ENCODE measurements around the gene FETUB. TPM values are rescaled to one million over a fixed set of nuclear protein-coding genes. Genes with fewer than 3 reads are reported as not detected.

The FETUB gene
- total and polyA plus RNA-seq, 2 donors (not counting 3 experiments of a cell fraction or from before 2014, with no cell fraction given) = not detected

GRCh38 chr3:186614597-186615483 is 25.4 kb upstream of the FETUB start:
- ChIA-PET CTCF (interaction anchor here (0.6 to 6.1 kb wide), 45 partner anchors 8 to 1099 kb away, joined by 3 to 195 read pairs (median 4); partner anchors contain the start of genes DNAJB11 and EIF4A2), POLR2A (no interaction called here)
- BruUV-seq (replicated peaks) = no TSS peak
- Histone ChIP-seq H3K27ac (ENCODE audit: insufficient read depth, low read depth, low read length) (no peak overlapping the region), H4K20me1 (replicated peaks; ENCODE audit: control insufficient read depth, extremely low read depth, insufficient read depth, low read length) (no peaks in the 10 kb centered on the region), H3K9me3 (replicated peaks; ENCODE audit: control insufficient read depth, insufficient read depth, low read length) (no peaks in the 10 kb centered on the region), H3K9ac (replicated peaks; ENCODE audit: extremely low read depth, insufficient read depth, low read length) (no peak overlapping the region), H3K4me3 (replicated peaks in 1 of 3; ENCODE audit: insufficient read depth in 1 of 3, low read depth in 1 of 3, low read length in 3 of 3) (no peak overlapping the region), H3K4me1 (ENCODE audit: control insufficient read depth, extremely low read depth, insufficient read depth, low read length) (peaks cover 5% of the 10 kb centered on the region), H3K4me2 (ENCODE audit: insufficient read depth, low read length) (no peak overlapping the region), H3K27me3 (ENCODE audit: control insufficient read depth in 2 of 2, insufficient read depth in 2 of 2, low read length in 2 of 2) (peaks cover 5 to 19% of the 10 kb centered on the region in 2 experiments), H3K9me1 (replicated peaks; ENCODE audit: control insufficient read depth, extremely low read depth, insufficient read depth, low read length) (no peaks in the 10 kb centered on the region), H3K36me3 (ENCODE audit: control insufficient read depth in 2 of 2, extremely low read depth in 1 of 2, insufficient read depth in 2 of 2, low read length in 2 of 2) (no peaks in the 10 kb centered on the region), H3K79me2 (ENCODE audit: control insufficient read depth, insufficient read depth, low read length) (no peaks in the 10 kb centered on the region), H2AFZ (ENCODE audit: low read depth, low read length) (no peak overlapping the region)
- DNase-seq (ENCODE audit: low read depth, low spot score) (peak; percentile 78), FAIRE-seq (peak; percentile 79)
- dilution Hi-C loops (cut with MboI; ENCODE audit: extremely low pct_ligation_motif_present, low sequenced_read_pairs) (no loop called here), intact Hi-C loops (cut with micrococcal nuclease) (loop anchor here (1.0 to 10.0 kb wide), 2 partner anchors 206 to 550 kb away; no protein-coding TSS in a partner anchor)
- peak; percentile 94 to 95 for TF ChIP-seq CTCF (IDR thresholded peaks at IDR 0.05; ENCODE audit: extremely low read depth in 1 of 2, insufficient read depth in 1 of 2, low read depth in 1 of 2, low read length in 2 of 2)
- no peak for TF ChIP-seq FOS (IDR thresholded peaks at IDR 0.05; ENCODE audit: borderline replicate concordance, insufficient read depth, low read length)

DNA sequence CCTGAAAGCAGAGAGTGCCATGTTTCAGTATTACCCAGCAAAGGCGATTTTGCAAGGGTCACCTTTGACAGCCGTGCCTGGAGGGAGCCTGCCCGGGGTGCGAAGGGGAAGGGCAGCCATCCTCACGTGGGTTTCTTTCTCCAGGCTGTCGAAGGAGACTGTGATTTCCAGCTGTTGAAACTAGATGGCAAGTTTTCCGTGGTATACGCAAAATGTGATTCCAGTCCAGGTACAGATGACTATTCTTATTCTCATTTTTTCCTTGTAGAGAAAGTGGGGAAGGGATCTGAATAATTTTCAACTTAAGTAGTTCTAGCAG is 23.9 kb upstream of the FETUB start:
- H3K9me1 ChIP-seq (replicated peaks; ENCODE audit: control insufficient read depth, extremely low read depth, insufficient read depth, low read length) = no peaks in the 10 kb centered on the region
- no peaks in the 10 kb centered on the region for H3K9me3 ChIP-seq (replicated peaks; ENCODE audit: control insufficient read depth, insufficient read depth, low read length)
- DNase-seq (ENCODE audit: low read depth, low spot score) = no peak
- ChIA-PET POLR2A (no interaction called here), CTCF (interaction anchor here (1.0 to 6.1 kb wide), 32 partner anchors 8 to 956 kb away, joined by 3 to 195 read pairs (median 7); partner anchors contain the start of genes DNAJB11 and EIF4A2)
- H2AFZ ChIP-seq (ENCODE audit: low read depth, low read length) = no peak overlapping the region
- no peak overlapping the region for H3K9ac ChIP-seq (replicated peaks; ENCODE audit: extremely low read depth, insufficient read depth, low read length)
- H3K27ac ChIP-seq (ENCODE audit: insufficient read depth, low read depth, low read length) = no peak overlapping the region
- H3K79me2 ChIP-seq (ENCODE audit: control insufficient read depth, insufficient read depth, low read length) = no peaks in the 10 kb centered on the region
- BruUV-seq (replicated peaks) = no TSS peak
- H3K4me2 ChIP-seq (ENCODE audit: insufficient read depth, low read length) = no peak overlapping the region
- no peaks in the 10 kb centered on the region for H3K36me3 ChIP-seq (ENCODE audit: control insufficient read depth in 2 of 2, extremely low read depth in 1 of 2, insufficient read depth in 2 of 2, low read length in 2 of 2)
- H3K4me3 ChIP-seq (replicated peaks in 1 of 3; ENCODE audit: insufficient read depth in 1 of 3, low read depth in 1 of 3, low read length in 3 of 3) = no peak overlapping the region
- no peak for FAIRE-seq
- dilution Hi-C loops (cut with MboI; ENCODE audit: extremely low pct_ligation_motif_present, low sequenced_read_pairs) = no loop called here
- no peaks in the 10 kb centered on the region for H4K20me1 ChIP-seq (replicated peaks; ENCODE audit: control insufficient read depth, extremely low read depth, insufficient read depth, low read length)
- H3K27me3 ChIP-seq (ENCODE audit: control insufficient read depth in 2 of 2, insufficient read depth in 2 of 2, low read length in 2 of 2) = peaks cover 5 to 19% of the 10 kb centered on the region in 2 experiments
- no peak for TF ChIP-seq GATA2 (IDR thresholded peaks at IDR 0.05; ENCODE audit: insufficient read depth, insufficient read length, low read depth, low read length)
- TF ChIP-seq JUN (IDR thresholded peaks at IDR 0.05; ENCODE audit: borderline replicate concordance, insufficient read depth, insufficient read length, low read depth) = no peak
- TF ChIP-seq POLR2AphosphoS5 (IDR thresholded peaks at IDR 0.05; ENCODE audit: insufficient read depth, low read depth, low read length) = no peak
- no peak for TF ChIP-seq CTCF (IDR thresholded peaks at IDR 0.05; ENCODE audit: extremely low read depth in 1 of 2, insufficient read depth in 1 of 2, low read depth in 1 of 2, low read length in 2 of 2)
- TF ChIP-seq EZH2 (IDR thresholded peaks at IDR 0.05; ENCODE audit: borderline replicate concordance, low read depth, low read length, severe bottlenecking) = no peak
- TF ChIP-seq POLR2A (IDR thresholded peaks at IDR 0.05; ENCODE audit: low read depth, low read length) = no peak
- TF ChIP-seq FOS (IDR thresholded peaks at IDR 0.05; ENCODE audit: borderline replicate concordance, insufficient read depth, low read length) = no peak
- no peak for TF ChIP-seq MYC (IDR thresholded peaks at IDR 0.05; ENCODE audit: low read depth, low read length)
- TF ChIP-seq MAX (IDR thresholded peaks at IDR 0.05; ENCODE audit: insufficient read depth, insufficient read length) = no peak
- intact Hi-C loops (cut with micrococcal nuclease) = loop anchor here (2.0 to 10.0 kb wide), 3 partner anchors 45 to 633 kb away; partner anchors contain the start of gene DNAJB11
- H3K4me1 ChIP-seq (ENCODE audit: control insufficient read depth, extremely low read depth, insufficient read depth, low read length) = peaks cover 5% of the 10 kb centered on the region

All from endothelial cell of umbilical vein (primary cell).